ENCODE measurements around the gene ADARB2.

- no peak for TF ChIP-seq POLR2A (IDR thresholded peaks at IDR 0.05)
- TF ChIP-seq POLR2AphosphoS5 (IDR thresholded peaks at IDR 0.05): no peak
Observed at GRCh38 chr10:1605121-1605520, 132.2 kb downstream of the ADARB2 start.
